Activated CD4-positive, CD25-positive, alpha-beta regulatory T cell (primary cell): ENCODE measurements around the gene PARP2.

ENCODE experiments used
- DNase-seq, 4 experiments: peaks; one replicate each; lab custom pipeline; 2025; lab: John Stamatoyannopoulos, UW

Gene PARP2

GRCh38 chr14:20400965-20401593, 57.6 kb downstream of the PARP2 start:
- no peak for DNase-seq

GRCh38 chr14:20403521-20403920, 60.1 kb downstream of the PARP2 start:
- DNase-seq, result no peak
